ENCODE measurements around the gene ANKRD33.

Gene ANKRD33

DNA sequence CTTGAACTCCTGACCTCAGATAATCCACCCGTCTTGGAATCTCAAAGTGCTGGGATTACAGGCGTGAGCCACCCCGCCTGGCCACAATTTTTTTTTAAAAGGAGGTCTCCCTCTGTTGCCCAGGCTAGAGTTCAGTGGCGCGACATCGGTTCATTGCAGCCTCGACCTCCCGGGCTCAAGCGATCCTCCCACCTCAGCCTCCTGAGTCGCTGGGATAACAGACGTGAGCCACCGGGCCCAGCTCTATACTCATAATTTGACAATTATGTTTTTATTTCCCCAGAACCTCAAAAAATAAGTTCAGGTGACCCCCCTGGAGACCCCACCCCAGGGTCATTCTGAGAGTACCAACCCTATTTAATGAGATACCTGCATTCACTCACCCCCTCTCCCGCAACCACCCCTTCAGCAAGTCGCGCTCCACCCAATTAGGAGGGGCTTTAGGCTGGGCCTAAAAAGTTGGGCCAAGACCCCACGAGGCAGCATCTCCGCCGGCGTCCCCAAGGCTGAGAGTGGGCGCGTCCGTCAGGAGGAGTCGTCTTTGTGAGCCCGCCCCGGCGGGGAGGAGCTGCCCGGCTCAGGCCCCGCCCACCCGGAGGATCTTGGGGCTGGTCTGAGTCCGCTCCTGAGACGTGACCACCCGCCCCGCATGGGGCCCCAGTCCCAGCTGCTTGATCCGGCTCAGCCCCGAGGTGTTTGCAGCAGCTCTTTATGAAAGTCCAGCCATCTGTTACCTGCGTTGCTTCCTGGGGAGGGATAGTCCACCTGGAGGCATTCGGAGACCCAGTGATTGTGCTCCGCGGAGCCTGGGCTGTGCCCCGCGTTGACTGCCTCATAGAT is at the start of gene ANKRD33:
Gene ANKRD33, plus strand, starts transcription at position 628 of the 840 bp plus-strand sequence. Its CDS starts 84 bp downstream, at position 712.
- DNase-seq (ENCODE audit: low read depth, low spot score): no peak

DNA sequence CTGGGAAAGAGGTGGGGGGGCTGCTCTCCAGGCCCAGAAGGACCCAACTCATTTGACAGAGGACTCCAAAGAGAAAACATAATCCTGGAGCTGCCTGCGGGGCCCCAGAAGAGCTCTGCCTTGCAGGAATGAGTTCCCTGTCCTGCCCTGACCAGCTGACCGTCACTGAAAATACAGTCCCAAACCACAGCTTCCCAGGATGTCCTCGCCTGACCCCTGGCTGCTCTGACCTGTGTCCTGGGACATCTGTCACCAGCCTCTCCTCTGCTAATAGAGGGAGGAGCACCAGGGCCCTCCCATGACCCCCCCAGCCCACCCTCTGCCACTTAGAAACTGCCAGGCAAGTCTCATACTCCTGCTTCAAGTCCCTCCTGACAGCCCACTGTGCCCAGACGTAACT is 49.1 kb upstream of the ANKRD33 start:
- DNase-seq (ENCODE audit: low read depth, low spot score): no peak

DNA sequence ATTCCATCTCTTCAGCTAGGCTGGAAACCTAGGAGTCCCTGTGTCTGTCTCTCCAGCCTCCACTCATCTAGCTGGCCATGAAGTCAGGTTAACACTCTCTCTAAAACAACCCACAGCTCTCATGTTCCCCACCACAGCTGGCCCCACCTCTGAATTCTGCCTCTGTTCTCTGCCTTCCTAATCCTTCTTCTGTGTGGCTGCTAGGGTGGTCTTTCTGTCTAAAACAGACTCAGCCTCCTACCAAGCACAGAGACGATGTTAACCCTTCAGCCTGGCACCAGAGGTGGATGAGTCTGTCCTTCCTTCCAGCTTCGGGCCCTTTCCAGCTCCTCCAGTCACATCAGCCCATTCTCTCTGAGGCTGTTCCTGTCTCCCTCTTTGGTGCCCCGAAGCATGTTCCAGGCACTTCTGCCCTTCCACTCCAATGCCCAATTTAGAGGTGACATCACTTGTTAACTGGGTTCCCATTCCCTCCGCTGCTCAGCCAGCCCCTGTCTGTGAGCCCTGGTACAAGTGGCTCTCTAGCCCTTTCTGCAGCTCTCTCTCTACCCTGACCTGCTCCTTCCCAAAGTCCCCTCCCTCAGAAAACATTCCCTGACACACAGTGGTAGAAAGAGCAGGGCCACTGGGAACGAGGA is 48.5 kb upstream of the ANKRD33 start:
- no peak for DNase-seq (ENCODE audit: low read depth, low spot score)

DNA sequence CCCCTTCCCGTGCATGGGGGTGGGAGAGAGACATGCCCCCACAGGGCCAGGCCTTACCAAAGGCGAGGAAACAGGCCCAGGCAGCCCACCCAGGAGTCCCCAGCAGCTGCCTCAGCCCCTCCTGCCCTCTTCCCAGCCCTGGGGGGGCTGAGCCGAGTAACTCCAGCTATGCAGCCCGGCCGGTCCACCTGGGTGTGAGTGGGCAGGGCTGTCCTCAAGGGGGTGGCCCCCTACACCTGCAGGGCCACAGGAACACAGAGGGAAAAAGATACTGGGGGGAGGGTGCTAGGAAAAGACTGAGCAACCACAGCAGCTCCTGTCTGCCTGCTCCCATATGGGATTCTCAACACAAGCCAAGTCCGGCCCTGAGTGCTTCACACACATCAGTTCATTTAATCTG is 46.9 kb upstream of the ANKRD33 start:
- no peak for DNase-seq (ENCODE audit: low read depth, low spot score)

DNA sequence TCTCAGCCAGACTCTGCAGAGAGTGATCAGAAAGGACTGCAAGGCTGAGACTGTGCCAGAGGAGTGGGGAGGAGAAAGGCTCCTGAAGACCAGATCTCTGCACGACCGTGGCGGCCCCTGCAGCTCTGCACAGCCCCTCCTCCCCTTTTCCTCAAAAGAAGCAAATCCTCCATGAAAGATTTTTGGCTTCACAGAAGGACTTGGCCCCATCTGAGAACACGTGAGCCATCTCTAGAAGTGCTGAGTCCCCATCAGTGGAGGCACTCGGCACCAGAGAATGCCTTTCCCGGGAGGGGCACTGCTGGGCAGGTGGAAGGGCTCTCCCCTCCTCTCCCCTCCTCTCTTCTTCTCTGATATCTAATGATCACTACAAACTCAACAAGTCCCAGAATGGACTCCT is 46.2 kb upstream of the ANKRD33 start:
- no peak for DNase-seq (ENCODE audit: low read depth, low spot score)

DNA sequence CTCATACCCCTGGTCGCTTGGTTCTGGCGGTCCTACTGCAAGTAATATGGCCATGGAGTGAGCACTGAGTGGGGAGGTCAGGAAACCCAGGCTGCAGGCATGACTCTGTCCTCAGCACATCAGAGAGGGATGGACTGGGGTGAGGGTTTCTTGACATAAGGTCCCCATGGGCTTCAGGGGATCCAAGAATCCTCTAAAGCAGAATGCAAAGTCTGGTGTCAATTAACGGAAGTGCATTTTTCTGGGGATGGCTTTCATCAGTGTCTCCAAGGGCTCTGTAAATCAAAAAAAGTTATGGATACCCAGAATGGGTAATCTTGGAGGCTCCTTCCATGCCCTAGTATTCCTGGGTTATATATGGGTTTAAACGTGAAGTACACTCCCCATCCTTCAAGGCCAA is 43.0 kb upstream of the ANKRD33 start:
- no peak for DNase-seq (ENCODE audit: low read depth, low spot score)

DNA sequence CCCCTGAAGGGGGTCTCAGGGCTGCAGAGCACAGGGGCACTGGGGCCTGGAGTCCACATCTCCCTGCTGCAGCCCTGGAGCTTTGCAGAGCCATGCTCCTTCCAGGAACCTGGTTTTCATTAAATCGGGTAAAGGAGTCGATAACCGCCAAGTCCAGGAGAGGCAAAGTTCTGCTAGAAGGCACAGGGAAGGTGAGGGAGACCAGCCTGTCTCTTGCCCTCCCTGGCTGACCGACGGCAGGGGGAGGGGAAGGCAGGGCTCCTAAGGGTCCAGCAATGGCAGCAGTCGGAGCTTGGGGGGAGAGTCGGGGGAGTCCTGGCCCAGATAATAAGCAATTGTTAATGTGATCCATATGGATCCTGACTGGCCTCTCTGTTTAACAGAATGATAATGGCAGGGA is 42.4 kb upstream of the ANKRD33 start:
- DNase-seq (ENCODE audit: low read depth, low spot score): no peak

GRCh38 chr12:51846271-51846691 is 41.6 kb upstream of the ANKRD33 start:
- no peak for DNase-seq (ENCODE audit: low read depth, low spot score)

DNA sequence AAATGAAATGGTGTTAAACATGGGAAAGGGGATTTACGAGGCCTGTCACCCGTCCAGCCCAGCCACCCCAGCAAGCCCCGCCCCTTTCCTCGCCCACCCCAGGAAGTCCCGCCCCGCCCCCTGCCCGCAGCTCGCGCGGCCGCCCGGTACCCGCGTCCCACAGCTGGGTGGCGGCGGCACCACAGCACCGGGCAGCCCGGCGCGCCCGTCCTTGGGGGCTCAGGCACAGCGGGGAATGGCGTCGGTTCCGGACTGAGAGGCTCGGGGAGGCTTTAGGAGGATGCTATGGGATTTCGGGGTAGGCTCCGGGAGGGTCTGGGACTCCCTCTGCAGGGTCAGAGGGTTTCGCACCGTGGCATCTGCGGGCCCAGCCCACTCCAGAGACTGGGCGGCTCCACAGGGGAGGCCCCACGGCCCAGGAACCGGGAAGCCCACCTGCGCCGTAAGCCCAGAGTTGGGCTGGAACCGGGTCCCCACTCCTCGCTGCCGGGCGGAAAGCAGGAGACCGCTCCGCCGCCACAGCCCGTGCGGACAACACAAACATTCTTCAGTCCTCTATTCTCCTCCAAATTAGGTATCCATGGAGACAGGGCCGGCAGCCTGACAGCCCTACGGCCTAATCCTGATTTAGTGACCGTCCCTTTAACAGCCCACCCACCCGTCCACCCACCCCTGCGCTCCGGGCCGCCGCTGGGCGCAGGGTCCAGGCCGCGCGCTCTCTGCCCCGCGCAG is 40.8 kb upstream of the ANKRD33 start:
- DNase-seq (ENCODE audit: low read depth, low spot score): peak; percentile 21

- DNase-seq (ENCODE audit: low read depth, low spot score): no peak
These were observed 40.1 kb upstream of the ANKRD33 start for GRCh38 chr12:51847643-51848325.

DNA sequence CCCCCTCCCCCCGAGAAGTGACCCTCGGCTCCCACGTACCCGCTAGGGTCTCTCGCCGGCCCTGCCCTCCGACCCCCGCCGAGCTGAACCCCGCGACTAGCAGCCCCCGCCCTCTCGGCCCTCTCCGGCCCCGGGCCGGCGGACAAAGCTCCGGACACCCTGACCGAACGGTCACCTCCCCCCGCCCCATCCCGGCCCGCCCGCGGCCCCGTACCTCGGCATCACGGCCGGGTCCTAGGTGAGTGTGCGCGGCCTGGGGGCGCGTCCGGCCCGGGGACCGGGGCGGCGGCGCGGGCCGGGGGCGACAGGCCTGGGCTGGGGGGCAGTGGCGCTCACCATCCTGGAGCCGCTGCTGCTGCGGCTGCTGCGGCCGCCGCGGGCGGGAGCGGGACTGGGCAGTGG is 39.6 kb upstream of the ANKRD33 start, which contains the start of gene FIGNL2:
Gene FIGNL2, minus strand, starts transcription at position 393 of the 402 bp plus-strand sequence. CDS start 26,305 bp downstream, outside the sequence.
- no peak for DNase-seq (ENCODE audit: low read depth, low spot score)

- no peak for DNase-seq (ENCODE audit: low read depth, low spot score)
These were observed 38.8 kb upstream of the ANKRD33 start for GRCh38 chr12:51848841-51849735.

DNA sequence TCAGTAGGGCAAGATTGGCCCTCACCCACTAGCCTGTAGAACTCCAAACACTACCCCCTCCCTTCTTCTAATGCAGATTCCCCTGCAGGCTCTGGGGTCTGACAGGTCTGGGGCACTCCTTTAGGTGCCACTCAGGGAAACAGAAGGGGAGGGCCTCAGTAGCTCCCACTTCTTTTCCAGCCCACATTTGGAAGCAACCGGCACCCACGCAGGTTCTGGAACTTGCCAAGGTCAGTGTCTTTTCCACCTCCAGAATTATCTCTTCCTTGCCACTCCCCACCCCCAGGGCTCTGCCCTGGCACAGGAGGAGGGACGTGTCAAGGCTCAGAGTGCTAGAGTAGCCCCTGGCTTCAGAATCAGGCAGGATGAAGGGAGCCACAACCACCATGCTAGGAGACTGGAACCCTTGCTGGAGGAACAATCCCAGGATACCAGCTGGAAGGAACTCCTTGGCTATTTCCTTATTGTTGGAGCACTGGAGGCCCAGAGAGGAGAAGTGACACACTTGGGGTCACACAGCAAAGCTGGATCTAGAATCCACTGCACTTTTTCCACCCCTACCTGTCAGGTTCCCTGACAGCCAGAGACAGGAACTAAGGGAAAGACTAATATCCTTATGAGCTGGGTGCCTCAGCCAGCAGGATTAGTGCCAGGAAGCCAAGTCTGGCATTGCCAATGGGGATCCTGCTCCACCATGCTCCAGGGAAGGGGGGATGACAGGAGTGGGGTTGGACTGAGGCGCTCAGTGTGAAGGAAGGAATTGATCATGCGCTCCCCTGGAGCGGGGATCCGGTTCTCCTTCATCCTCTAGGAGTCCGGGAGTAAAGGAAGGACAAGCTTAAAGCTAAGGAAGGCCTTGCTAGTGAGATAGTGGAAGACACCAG is 37.6 kb upstream of the ANKRD33 start:
- DNase-seq (ENCODE audit: low read depth, low spot score): no peak

- no peak for DNase-seq (ENCODE audit: low read depth, low spot score)
These were observed 37.0 kb upstream of the ANKRD33 start for GRCh38 chr12:51850965-51851299.

DNA sequence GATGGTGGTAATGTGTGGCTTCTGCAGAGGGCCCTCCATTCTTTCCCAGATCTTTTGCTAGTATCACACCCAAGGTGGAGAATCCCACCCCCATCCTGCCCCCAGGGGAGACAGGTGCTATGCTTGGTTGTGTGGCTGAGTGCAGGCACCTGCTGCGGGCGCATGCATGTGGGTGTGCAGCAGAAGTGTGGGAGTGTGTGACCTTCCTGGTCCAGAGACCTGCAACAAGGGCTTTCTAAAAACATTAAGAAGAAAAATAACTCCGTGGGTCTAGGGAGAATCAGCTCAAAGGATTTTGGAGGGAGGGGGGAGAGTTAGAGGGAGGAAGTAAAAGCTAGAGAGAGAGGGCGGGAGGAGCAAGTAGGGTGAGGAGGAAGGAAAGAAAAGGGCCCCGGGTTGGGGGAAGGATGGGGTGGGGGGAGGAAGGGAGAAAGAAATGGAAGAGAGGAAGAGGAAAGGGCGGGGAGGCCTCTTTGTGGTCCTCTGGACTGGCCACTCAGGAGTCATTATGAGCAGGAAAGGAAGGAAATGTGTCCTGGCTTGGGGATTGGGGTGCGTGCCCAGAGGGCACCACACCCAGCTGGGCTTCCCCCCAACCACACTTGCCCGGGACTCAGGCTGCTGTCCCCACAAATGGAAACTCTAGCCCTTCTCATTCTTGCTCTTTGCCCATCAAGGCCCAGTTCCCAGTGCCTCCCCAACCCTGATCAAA is 36.3 kb upstream of the ANKRD33 start:
- no peak for DNase-seq (ENCODE audit: low read depth, low spot score)

- DNase-seq (ENCODE audit: low read depth, low spot score): no peak
These were observed 35.3 kb upstream of the ANKRD33 start for GRCh38 chr12:51852404-51853137.

- no peak for DNase-seq (ENCODE audit: low read depth, low spot score)
These were observed 32.1 kb upstream of the ANKRD33 start for GRCh38 chr12:51855586-51856428.

GRCh38 chr12:51860986-51861385 is 26.9 kb upstream of the ANKRD33 start:
- no peak for DNase-seq (ENCODE audit: low read depth, low spot score)
